Colonic mucosa (tissue), 4 donors: ENCODE data around the gene CDC27. TPM values are rescaled to one million over a fixed set of nuclear protein-coding genes. Genes with fewer than 3 reads are reported as not detected.
"Not testable (repeated sequence)": the region's sequence is repeated elsewhere in the genome, so short reads cannot be mapped to it uniquely, and the experiment has no call there.

ENCODE experiments used
- DNase-seq: peaks from one replicate; pipeline ENCODE4 v3.0.0-alpha.2; 2020
- H3K27ac ChIP-seq: fragments of 200-600 bp; one replicate; pipeline ENCODE4 v1.8.0; 2021
- H3K27me3 ChIP-seq: fragments of 200-600 bp; one replicate; pipeline ENCODE4 v1.8.0; 2021
- H3K36me3 ChIP-seq: fragments of 200-600 bp; one replicate; pipeline ENCODE4 v1.8.0; 2021
- H3K4me1 ChIP-seq: fragments of 200-600 bp; one replicate; pipeline ENCODE4 v1.8.0; 2021; ENCODE audit warnings: mild to moderate bottlenecking
- H3K4me3 ChIP-seq: fragments of 200-600 bp; one replicate; pipeline ENCODE4 v1.8.0; 2021
- H3K9ac ChIP-seq, 2 donors: one replicate each; pipeline ENCODE4 v1.7.0; 2013; ENCODE audit warnings: control low read depth in 2 of 2, low read depth in 2 of 2, low read length in 2 of 2
- H3K9me3 ChIP-seq: fragments of 200-600 bp; one replicate; pipeline ENCODE4 v1.8.0; 2021
- CTCF ChIP-seq: fragments of 200-600 bp; IDR thresholded peaks from one replicate; pipeline ENCODE4 v1.8.0; 2022; ENCODE audit warnings: antibody characterized with exemption, mild to moderate bottlenecking
- intact Hi-C: fragments of 100-400 bp; cut with DNase I; formaldehyde crosslinking; loops from one replicate; pipeline ENCODE4 v1.14.1; 2022
- total RNA-seq, 2 donors: library from RNA; stranded (reverse); fragmentation: NEBNext Ultra II Directional in 1 of 2; extraction: Animal tissue kit (Norgen Biotek cat#: 25700) in 1 of 2; gene quantifications; one replicate each; pipeline ENCODE4 v1.2.1, GENCODE V29; 2021
- donor health status: healthy.
- donor health status: DM: no; HTN: no; CAD: no.
- donor health status: DM: no; HTN: no; CAD: no.

Gene CDC27
- total RNA-seq, 2 donors from 2014 or later: 60.4 to 65.5 TPM

GRCh38 chr17:47135235-47135634 is 53.9 kb downstream of the CDC27 start:
- no peak for TF ChIP-seq CTCF
- Histone ChIP-seq H3K27ac (no peak overlapping the region), H3K36me3 (peaks cover 4% of the 10 kb centered on the region), H3K9ac (no peak overlapping the region), H3K4me1 (no peaks in the 10 kb centered on the region), H3K27me3 (no peaks in the 10 kb centered on the region), H3K9me3 (no peaks in the 10 kb centered on the region), H3K4me3 (no peak overlapping the region)
- intact Hi-C loops: no loop called here
- DNase-seq: no peak

- H3K9me3 ChIP-seq, DNase-seq, H3K27me3 ChIP-seq, H3K4me3 ChIP-seq, H3K4me1 ChIP-seq, H3K27ac ChIP-seq, H3K9ac ChIP-seq, intact Hi-C loops, H3K36me3 ChIP-seq: not testable (repeated sequence)
Observed at GRCh38 chr17:47134354-47134753, 54.7 kb downstream of the CDC27 start.

- intact Hi-C loops: no loop called here
- DNase-seq: no peak
- H3K9me3 ChIP-seq: no peaks in the 10 kb centered on the region
- no peaks in the 10 kb centered on the region for H3K4me1 ChIP-seq
- no peak overlapping the region for H3K9ac ChIP-seq
- TF ChIP-seq CTCF: no peak
- no peak overlapping the region for H3K27ac ChIP-seq
- H3K27me3 ChIP-seq: no peaks in the 10 kb centered on the region
- peaks cover 16% of the 10 kb centered on the region for H3K36me3 ChIP-seq
- H3K4me3 ChIP-seq: no peak overlapping the region
Observed at GRCh38 chr17:47131761-47132160, 57.3 kb downstream of the CDC27 start.

GRCh38 chr17:47126835-47127234 is 62.3 kb downstream of the CDC27 start:
- peaks cover 13% of the 10 kb centered on the region for H3K36me3 ChIP-seq
- H3K4me3 ChIP-seq, H3K9me3 ChIP-seq, DNase-seq, H3K9ac ChIP-seq, H3K27ac ChIP-seq, intact Hi-C loops, H3K4me1 ChIP-seq, H3K27me3 ChIP-seq: not testable (repeated sequence)

- H3K4me3 ChIP-seq, H3K9me3 ChIP-seq, H3K4me1 ChIP-seq, H3K27me3 ChIP-seq, H3K27ac ChIP-seq, H3K36me3 ChIP-seq, DNase-seq, H3K9ac ChIP-seq, intact Hi-C loops: not testable (repeated sequence)
Observed at GRCh38 chr17:47123262-47123661, 65.8 kb downstream of the CDC27 start.

GRCh38 chr17:47120521-47121095 is 68.5 kb downstream of the CDC27 start:
- DNase-seq: no peak
- Histone ChIP-seq H3K4me3 (no peak overlapping the region), H3K27ac (no peak overlapping the region), H3K27me3 (no peaks in the 10 kb centered on the region), H3K36me3 (no peaks in the 10 kb centered on the region), H3K9me3 (no peaks in the 10 kb centered on the region), H3K4me1 (no peaks in the 10 kb centered on the region), H3K9ac (no peak overlapping the region)
- intact Hi-C loops: no loop called here
- TF ChIP-seq CTCF: no peak

GRCh38 chr17:47119746-47120520 is 69.2 kb downstream of the CDC27 start:
- no peak for TF ChIP-seq CTCF
- no peaks in the 10 kb centered on the region for H3K4me1 ChIP-seq
- no peak overlapping the region for H3K27ac ChIP-seq
- no peak for DNase-seq
- no peak overlapping the region for H3K9ac ChIP-seq
- intact Hi-C loops: no loop called here
- H3K4me3 ChIP-seq: no peak overlapping the region
- H3K36me3 ChIP-seq: no peaks in the 10 kb centered on the region
- no peaks in the 10 kb centered on the region for H3K27me3 ChIP-seq
- H3K9me3 ChIP-seq: no peaks in the 10 kb centered on the region
